Esophagus (tissue), 2 donors: Measurements from ENCODE around the gene CFLAR. TPM values are rescaled to one million over a fixed set of nuclear protein-coding genes. Genes with fewer than 3 reads are reported as not detected.

Experiments used
- H3K27ac ChIP-seq, 2 donors: one replicate each; pipeline ENCODE4 v1.5.1; 2013; ENCODE audit warnings: low read depth in 2 of 2, mild to moderate bottlenecking in 2 of 2, inconsistent platforms in 1 of 2, low read length in 1 of 2, moderate library complexity in 1 of 2
- H3K27me3 ChIP-seq, 2 donors: one replicate each; pipeline ENCODE4 v1.6.1; 2013; ENCODE audit warnings: low read length in 2 of 2, control low read depth in 1 of 2, mild to moderate bottlenecking in 1 of 2; ENCODE audit not compliant: insufficient read depth in 2 of 2, control insufficient read depth in 1 of 2
- H3K36me3 ChIP-seq, 2 donors: one replicate each; pipeline ENCODE4 v1.6.1; 2013; ENCODE audit warnings: low read length in 1 of 2; ENCODE audit not compliant: control insufficient read depth in 2 of 2, insufficient read depth in 2 of 2
- H3K4me1 ChIP-seq, 2 donors: one replicate each; pipeline ENCODE4 v1.6.1; 2013; ENCODE audit warnings: low read length in 1 of 2; ENCODE audit not compliant: control insufficient read depth in 2 of 2, insufficient read depth in 2 of 2
- H3K4me3 ChIP-seq, 2 donors: one replicate each; pipeline ENCODE4 v1.5.1; 2013; ENCODE audit warnings: low read length in 2 of 2, mild to moderate bottlenecking in 2 of 2, low read depth in 1 of 2, moderate library complexity in 1 of 2
- H3K9me3 ChIP-seq, 2 donors: one replicate each; pipeline ENCODE4 v1.6.1; 2013; ENCODE audit warnings: mild to moderate bottlenecking in 2 of 2, low read depth in 1 of 2, low read length in 1 of 2, moderate library complexity in 1 of 2; ENCODE audit not compliant: control insufficient read depth in 2 of 2, insufficient read depth in 1 of 2
- WGBS, 2 donors: extraction: QIAGEN DNeasy Blood & Tissue Kit; methylation state at CpG; one replicate each; pipeline ENCODE4 v1.1.7; 2013; 5-methylcytosine and 5-hydroxymethylcytosine counted together
- polyA plus RNA-seq, 2 donors: library from polyadenylated mRNA; stranded (reverse); fragments of 200-250 nt; gene quantifications; one replicate each; pipeline ENCODE4 v1.2.3, GENCODE V29; 2013
- donor health status: healthy with polysubstance abuse.
- donor health status: Bipolar disorder and iron deficiency.

CFLAR gene
- polyA plus RNA-seq, 2 donors = 39.6 to 58.5 TPM

DNA sequence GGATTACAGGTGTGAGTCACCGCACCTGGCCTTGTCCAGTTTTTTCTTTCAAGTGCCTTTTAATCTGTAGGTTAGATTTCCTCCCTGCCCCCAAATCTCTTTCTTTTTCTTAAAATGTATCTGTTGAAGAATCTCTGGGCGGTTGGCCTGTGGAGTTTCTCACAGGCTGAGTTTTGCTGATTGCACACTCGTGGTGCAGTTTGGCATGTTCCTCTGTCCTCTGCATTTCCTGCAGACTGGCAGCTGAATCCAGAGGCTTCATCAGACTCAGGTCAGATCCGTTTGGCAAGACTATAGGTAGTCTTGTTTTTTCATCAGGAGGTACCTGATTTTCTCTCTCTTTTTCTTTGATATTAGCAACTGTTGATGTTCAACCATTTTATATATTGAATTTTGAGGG lies 72.5 kb downstream of the CFLAR start:
- Histone ChIP-seq H3K27me3 (no peaks in the 10 kb centered on the region), H3K4me3 (no peak overlapping the region), H3K27ac (peak overlapping the region in 1 of 2 donors; percentile 30), H3K9me3 (no peaks in the 10 kb centered on the region), H3K36me3 (peaks cover 0 to 3% of the 10 kb centered on the region in 2 donors), H3K4me1 (no peaks in the 10 kb centered on the region)
- 85 to 92% methylated on average over 4 of the region's 4 CpGs for WGBS, 2 donors

DNA sequence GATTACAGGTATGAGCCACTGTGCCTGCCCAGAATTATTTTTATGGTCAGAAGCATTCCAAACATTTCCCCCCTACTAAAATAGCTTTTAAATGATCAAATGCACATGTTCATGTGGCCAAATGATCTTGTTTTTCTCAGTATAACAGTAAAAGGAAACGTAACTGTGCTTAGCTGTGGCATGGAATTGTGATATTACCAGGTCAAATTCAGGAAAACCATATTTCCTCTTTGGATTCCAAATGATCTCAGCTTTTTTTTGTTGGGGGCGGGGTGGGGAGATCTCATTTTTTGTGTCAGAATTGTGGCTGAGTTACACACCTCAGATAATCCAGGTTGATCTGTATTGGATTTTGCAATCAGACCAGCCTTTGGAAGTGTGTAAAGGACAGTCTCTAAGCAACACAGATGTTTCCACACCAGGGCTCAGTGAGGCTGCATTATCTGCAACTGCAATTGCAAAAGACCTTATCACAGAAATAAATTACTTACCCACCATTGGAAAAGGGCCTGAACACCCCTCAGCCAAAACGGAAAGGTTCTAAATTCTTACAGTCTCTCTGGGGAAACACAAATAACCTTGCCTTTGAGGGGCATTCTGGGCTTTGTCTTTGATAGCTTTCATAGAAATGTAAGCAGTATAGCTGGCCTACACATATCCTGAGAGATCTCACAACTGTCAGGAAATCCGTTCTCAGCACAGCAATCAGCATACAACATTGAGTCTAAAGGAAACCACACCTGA lies 75.3 kb downstream of the CFLAR start:
- Histone ChIP-seq H3K9me3 (no peaks in the 10 kb centered on the region), H3K36me3 (peaks cover 0 to under 1% of the 10 kb centered on the region in 2 donors), H3K4me1 (no peaks in the 10 kb centered on the region), H3K27ac (peak overlapping the region in 1 of 2 donors; percentile 21), H3K27me3 (no peaks in the 10 kb centered on the region), H3K4me3 (no peak overlapping the region)
- 45 to 52% methylated on average over 4 of the region's 4 CpGs for WGBS, 2 donors

DNA sequence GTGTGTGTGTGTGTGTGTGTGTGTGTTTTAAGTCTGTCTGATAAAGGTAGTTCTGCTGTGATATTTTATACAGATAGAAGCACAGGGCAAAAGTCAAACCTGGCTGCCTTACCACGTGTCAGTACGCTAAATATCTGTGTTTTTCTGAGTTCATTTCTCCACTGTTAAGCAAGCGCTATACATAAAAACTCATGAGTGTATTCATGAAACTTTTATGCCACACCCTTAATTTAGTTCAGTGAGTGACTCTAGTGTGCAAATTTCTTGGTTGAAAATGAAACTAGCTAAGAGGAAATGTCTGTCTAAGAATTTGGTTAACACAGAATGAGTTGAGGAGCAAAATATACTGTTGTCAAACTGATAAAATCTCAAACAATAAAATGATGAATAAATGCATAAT lies 78.1 kb downstream of the CFLAR start:
- Histone ChIP-seq H3K27ac (no peak overlapping the region), H3K4me1 (no peaks in the 10 kb centered on the region)
- 69 to 70% methylated on average over 3 of the region's 3 CpGs for WGBS, 2 donors

DNA sequence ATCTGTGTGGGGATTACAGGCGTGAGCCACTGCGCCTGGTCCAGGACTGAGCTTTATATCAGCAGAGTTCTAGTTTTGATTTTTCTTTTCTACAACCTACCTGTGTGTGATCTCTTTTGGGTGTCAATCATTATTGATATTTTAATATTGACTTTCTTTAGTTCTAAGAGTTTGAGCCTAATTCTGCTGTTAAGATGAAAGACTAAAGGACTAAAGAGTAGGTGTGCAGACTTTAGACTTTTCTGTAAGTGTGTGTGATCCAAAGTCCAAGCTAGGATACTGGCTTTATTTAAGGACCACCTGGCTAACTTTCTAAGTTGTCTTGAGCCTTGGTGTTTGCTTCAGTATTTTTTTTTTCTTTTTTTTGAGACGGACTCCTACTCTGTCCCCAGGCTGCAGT lies 79.4 kb downstream of the CFLAR start:
- Histone ChIP-seq H3K4me3 (no peak overlapping the region), H3K9me3 (no peaks in the 10 kb centered on the region), H3K27me3 (no peaks in the 10 kb centered on the region), H3K36me3 (peaks cover 0 to 3% of the 10 kb centered on the region in 2 donors), H3K4me1 (no peaks in the 10 kb centered on the region), H3K27ac (no peak overlapping the region)
- 76 to 79% methylated on average over 3 of the region's 3 CpGs for WGBS, 2 donors

More for the DNA sequence above, 78.1 kb downstream of the CFLAR start:
- H3K27me3 ChIP-seq = no peaks in the 10 kb centered on the region
- H3K4me3 ChIP-seq = no peak overlapping the region
- H3K36me3 ChIP-seq = peaks cover 0 to 2% of the 10 kb centered on the region in 2 donors
- H3K9me3 ChIP-seq = no peaks in the 10 kb centered on the region

DNA sequence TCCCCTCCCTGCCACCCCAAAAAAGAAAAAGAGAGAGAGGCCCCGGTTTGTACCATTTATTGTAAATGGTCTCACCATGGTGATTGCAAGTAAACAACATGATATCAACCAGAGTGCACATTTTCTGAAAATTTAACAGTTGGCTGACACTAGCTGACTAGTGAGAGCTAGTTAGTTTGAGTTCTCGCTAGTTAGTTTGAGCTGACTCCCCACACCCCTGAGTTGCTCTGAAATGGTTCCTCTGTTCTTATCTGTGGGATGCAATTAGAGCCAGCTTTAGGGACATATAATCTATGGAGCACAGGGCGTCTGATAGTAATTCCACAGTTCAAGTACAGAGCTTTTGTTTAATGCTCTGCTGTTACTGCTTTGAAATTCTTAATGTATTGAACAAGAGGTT lies 80.0 kb downstream of the CFLAR start:
- 66 to 68% methylated on average over 3 of the region's 3 CpGs for WGBS, 2 donors
- H3K36me3 ChIP-seq = peaks cover 0 to 6% of the 10 kb centered on the region in 2 donors
- no peaks in the 10 kb centered on the region for H3K4me1 ChIP-seq
- H3K27me3 ChIP-seq = no peaks in the 10 kb centered on the region
- H3K9me3 ChIP-seq = no peaks in the 10 kb centered on the region
- H3K4me3 ChIP-seq = no peak overlapping the region
- no peak overlapping the region for H3K27ac ChIP-seq

DNA sequence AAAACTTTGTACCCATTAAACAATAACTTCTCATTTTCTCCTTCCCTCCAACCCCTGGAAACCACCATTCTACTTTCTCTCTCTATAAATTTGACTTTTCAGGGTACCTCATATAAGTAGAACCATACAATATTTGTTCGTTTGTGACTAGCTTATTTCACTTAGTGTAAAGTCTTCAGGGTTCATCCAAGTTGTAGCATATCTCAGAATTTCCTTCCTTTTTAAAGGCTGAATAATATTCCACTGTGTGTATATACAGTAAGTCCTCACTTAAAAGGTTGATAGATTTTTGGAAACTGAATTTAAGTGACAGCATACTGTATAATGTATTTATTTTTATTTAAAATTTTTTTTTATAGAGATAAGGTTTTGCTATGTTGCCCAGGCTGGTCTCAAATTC lies 80.8 kb downstream of the CFLAR start:
- no peaks in the 10 kb centered on the region for H3K4me1 ChIP-seq
- peaks cover 0 to 6% of the 10 kb centered on the region in 2 donors for H3K36me3 ChIP-seq
- WGBS, 2 donors = 97 to 98% methylated on average over 1 of the region's 1 CpG
- H3K4me3 ChIP-seq = no peak overlapping the region
- no peaks in the 10 kb centered on the region for H3K27me3 ChIP-seq
- no peaks in the 10 kb centered on the region for H3K9me3 ChIP-seq
- no peak overlapping the region for H3K27ac ChIP-seq

DNA sequence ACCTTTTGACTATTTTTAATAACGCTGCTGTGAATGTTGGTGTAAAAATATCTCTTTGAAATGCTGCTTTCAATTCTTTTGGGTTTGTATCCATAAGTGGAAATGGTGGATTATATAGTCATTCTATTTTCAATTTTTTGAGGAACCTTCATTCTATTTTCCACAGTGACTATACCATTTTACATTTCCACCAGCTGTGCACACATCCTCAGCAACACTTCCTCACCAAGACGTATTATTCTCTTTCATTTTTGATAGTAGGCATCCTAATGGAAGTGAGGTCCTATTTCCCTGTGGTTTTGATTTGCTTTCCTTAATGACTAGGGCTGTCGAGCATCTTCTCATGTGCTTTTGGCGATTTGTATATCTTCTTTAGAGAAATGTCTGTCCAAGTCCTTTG lies 81.8 kb downstream of the CFLAR start:
- peaks cover 2 to 6% of the 10 kb centered on the region in 2 donors for H3K36me3 ChIP-seq
- H3K4me1 ChIP-seq = no peaks in the 10 kb centered on the region
- 73 to 78% methylated on average over 4 of the region's 4 CpGs for WGBS, 2 donors
- no peaks in the 10 kb centered on the region for H3K9me3 ChIP-seq
- no peaks in the 10 kb centered on the region for H3K27me3 ChIP-seq
- H3K27ac ChIP-seq = no peak overlapping the region
- H3K4me3 ChIP-seq = no peak overlapping the region

DNA sequence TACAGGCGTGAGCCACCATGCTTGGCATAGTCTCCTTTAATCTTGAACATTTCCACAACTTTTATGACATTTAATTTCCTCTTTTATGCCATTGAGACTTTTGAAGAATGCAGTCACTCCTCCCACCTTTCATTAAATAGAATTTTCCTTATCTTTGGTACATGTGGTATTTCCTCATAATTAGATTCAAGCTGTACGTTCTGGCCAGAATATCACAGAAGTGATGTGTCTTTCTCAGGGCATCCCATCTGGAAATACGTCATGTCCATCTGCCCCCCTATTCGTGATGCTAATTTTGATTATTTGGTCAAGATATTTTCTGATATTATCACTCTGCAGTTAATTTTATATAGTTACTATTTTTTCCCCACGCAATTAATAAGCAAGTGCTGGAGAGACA lies 83.9 kb downstream of the CFLAR start:
- Histone ChIP-seq H3K36me3 (peaks cover 2 to 6% of the 10 kb centered on the region in 2 donors), H3K4me1 (no peaks in the 10 kb centered on the region), H3K27me3 (no peaks in the 10 kb centered on the region), H3K27ac (no peak overlapping the region), H3K9me3 (no peaks in the 10 kb centered on the region), H3K4me3 (no peak overlapping the region)
- 79 to 85% methylated on average over 5 of the region's 5 CpGs for WGBS, 2 donors

DNA sequence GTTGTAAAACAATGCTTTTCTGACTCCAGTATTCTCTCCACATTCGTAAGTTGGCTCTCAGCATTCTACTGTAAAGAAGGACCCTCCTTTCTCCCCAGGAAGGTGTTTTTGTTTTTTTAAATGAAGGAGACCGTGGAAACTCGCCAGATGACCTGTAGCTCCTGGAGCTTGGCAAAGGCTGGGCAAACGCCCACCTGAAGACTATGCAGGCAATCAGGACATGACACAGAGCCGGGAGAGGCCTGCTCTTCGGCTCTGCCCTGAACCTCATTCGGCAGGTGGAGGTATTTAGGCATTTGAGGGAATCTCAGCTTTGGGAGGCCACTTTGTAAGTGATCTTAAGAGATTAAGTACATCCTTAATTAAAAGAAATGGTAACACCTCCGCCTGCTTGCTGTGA lies 84.4 kb downstream of the CFLAR start:
- H3K36me3 ChIP-seq = peaks cover 2 to 6% of the 10 kb centered on the region in 2 donors
- H3K27ac ChIP-seq = no peak overlapping the region
- H3K27me3 ChIP-seq = no peaks in the 10 kb centered on the region
- no peak overlapping the region for H3K4me3 ChIP-seq
- H3K4me1 ChIP-seq = no peaks in the 10 kb centered on the region
- H3K9me3 ChIP-seq = no peaks in the 10 kb centered on the region
- 73 to 75% methylated on average over 8 of the region's 8 CpGs for WGBS, 2 donors

DNA sequence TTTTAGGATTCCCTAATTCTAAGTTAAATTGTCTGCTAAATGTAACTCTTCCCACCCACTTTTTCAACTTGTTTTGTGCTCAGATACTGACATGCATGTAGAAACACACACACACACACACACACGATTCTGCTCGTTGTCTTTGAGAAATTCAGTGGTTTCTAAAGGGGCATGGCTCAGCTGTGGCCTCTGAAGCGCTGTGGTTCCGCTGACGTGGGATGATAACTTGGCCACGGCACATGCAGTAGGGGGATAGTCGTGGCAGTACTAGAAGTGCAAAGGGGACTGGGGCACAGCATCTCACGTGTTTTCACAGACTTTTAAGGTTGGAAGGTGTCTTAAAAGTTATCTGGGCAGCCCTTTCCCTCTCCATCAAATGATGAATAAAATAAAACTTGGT lies 85.4 kb downstream of the CFLAR start:
- Histone ChIP-seq H3K27me3 (no peaks in the 10 kb centered on the region), H3K9me3 (no peaks in the 10 kb centered on the region), H3K27ac (no peak overlapping the region), H3K4me1 (no peaks in the 10 kb centered on the region), H3K36me3 (peaks cover 2 to 4% of the 10 kb centered on the region in 2 donors), H3K4me3 (no peak overlapping the region)
- 86% methylated on average over 8 of the region's 8 CpGs for WGBS, 2 donors
